ENCODE data around the gene PIK3R3.
"Not testable (repeated sequence)": the region's sequence is repeated elsewhere in the genome, so short reads cannot be mapped to it uniquely, and the experiment has no call there.

PIK3R3 gene

GRCh38 chr1:46112108-46112507 lies 20.3 kb downstream of the PIK3R3 start:
- H3K27ac ChIP-seq (ENCODE audit: insufficient read depth, low read length, poor library complexity, severe bottlenecking): no peak overlapping the region
- H3K27me3 ChIP-seq (replicated peaks; ENCODE audit: control insufficient read depth, insufficient read depth, low read length, poor library complexity, severe bottlenecking): no peaks in the 10 kb centered on the region
- no peak for DNase-seq
- no peak overlapping the region for H3K4me3 ChIP-seq (ENCODE audit: insufficient read depth, low read depth, low read length, poor library complexity, severe bottlenecking)
- H3K36me3 ChIP-seq (ENCODE audit: control insufficient read depth, insufficient read depth, low read length): no peaks in the 10 kb centered on the region
- no peaks in the 10 kb centered on the region for H3K4me1 ChIP-seq (ENCODE audit: control insufficient read depth, insufficient read depth, low read length, poor library complexity, severe bottlenecking)
- no peaks in the 10 kb centered on the region for H3K9me3 ChIP-seq (ENCODE audit: control insufficient read depth, low read length)

- Histone ChIP-seq H3K27ac (ENCODE audit: insufficient read depth, low read length, poor library complexity, severe bottlenecking) (no peak overlapping the region), H3K4me3 (ENCODE audit: insufficient read depth, low read depth, low read length, poor library complexity, severe bottlenecking) (no peak overlapping the region), H3K36me3 (ENCODE audit: control insufficient read depth, insufficient read depth, low read length) (no peaks in the 10 kb centered on the region), H3K4me1 (ENCODE audit: control insufficient read depth, insufficient read depth, low read length, poor library complexity, severe bottlenecking) (no peaks in the 10 kb centered on the region), H3K27me3 (replicated peaks; ENCODE audit: control insufficient read depth, insufficient read depth, low read length, poor library complexity, severe bottlenecking) (no peaks in the 10 kb centered on the region), H3K9me3 (ENCODE audit: control insufficient read depth, low read length) (no peaks in the 10 kb centered on the region)
- DNase-seq: no peak
These were observed 21.9 kb downstream of the PIK3R3 start for GRCh38 chr1:46110521-46110920.

DNA sequence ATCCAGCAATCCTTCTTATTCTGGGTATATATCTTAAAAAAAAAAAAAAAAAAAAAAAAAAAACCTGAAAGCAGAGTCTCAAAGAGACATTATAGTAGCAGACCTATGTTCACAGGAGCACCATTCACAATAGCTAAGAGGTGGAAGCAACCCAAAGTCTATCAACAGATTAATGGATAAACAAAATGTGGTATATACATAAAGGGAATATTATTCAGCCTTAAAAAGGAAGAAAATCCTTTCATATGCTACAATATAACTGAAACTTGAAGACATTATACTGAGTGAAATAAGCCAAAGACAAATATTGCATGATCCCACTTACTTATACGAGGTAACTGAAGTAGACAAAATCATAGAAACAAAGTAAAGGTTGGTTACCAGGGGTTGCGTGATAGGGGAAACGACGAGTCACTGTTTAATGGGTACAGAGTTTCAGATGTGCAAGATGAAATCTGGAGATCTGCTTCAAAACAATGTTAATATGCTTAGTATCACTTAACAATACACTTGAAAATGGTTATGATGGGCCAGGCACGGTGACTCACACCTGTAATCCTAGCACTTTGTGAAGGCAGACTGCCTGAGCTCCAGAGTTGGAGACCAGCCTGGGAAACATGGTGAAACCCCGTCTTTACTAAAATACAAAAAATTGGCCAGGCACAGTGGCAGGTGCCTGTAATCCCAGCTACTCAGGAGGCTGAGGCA lies 29.5 kb downstream of the PIK3R3 start:
- H3K27me3 ChIP-seq (replicated peaks; ENCODE audit: control insufficient read depth, insufficient read depth, low read length, poor library complexity, severe bottlenecking): no peaks in the 10 kb centered on the region
- DNase-seq: no peak
- H3K9me3 ChIP-seq (ENCODE audit: control insufficient read depth, low read length): no peaks in the 10 kb centered on the region
- no peaks in the 10 kb centered on the region for H3K36me3 ChIP-seq (ENCODE audit: control insufficient read depth, insufficient read depth, low read length)
- H3K4me3 ChIP-seq (ENCODE audit: insufficient read depth, low read depth, low read length, poor library complexity, severe bottlenecking): no peak overlapping the region
- no peak overlapping the region for H3K27ac ChIP-seq (ENCODE audit: insufficient read depth, low read length, poor library complexity, severe bottlenecking)
- H3K4me1 ChIP-seq (ENCODE audit: control insufficient read depth, insufficient read depth, low read length, poor library complexity, severe bottlenecking): no peaks in the 10 kb centered on the region

DNA sequence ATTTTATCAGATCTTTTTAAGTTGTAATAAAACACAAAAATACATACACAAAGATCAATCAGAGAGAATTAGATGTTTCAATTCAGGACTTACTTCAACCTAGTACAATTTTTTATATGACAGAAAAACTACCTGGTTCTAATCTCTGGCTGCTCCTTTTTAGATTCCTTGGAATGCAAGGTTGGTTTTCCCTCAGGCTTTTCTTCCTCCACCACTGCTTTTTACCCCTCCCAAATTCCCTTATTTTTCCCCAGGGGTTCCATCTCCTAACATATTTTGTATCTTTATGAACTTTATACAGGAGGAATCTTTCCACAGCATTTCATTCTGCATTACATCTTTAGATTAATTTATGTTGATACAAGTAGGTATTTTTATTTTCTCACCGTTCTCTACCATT lies 33.2 kb downstream of the PIK3R3 start:
- H3K27me3 ChIP-seq (replicated peaks; ENCODE audit: control insufficient read depth, insufficient read depth, low read length, poor library complexity, severe bottlenecking): no peaks in the 10 kb centered on the region
- DNase-seq: no peak
- no peak overlapping the region for H3K27ac ChIP-seq (ENCODE audit: insufficient read depth, low read length, poor library complexity, severe bottlenecking)
- no peaks in the 10 kb centered on the region for H3K4me1 ChIP-seq (ENCODE audit: control insufficient read depth, insufficient read depth, low read length, poor library complexity, severe bottlenecking)
- no peaks in the 10 kb centered on the region for H3K9me3 ChIP-seq (ENCODE audit: control insufficient read depth, low read length)
- H3K4me3 ChIP-seq (ENCODE audit: insufficient read depth, low read depth, low read length, poor library complexity, severe bottlenecking): no peak overlapping the region
- H3K36me3 ChIP-seq (ENCODE audit: control insufficient read depth, insufficient read depth, low read length): no peaks in the 10 kb centered on the region

DNA sequence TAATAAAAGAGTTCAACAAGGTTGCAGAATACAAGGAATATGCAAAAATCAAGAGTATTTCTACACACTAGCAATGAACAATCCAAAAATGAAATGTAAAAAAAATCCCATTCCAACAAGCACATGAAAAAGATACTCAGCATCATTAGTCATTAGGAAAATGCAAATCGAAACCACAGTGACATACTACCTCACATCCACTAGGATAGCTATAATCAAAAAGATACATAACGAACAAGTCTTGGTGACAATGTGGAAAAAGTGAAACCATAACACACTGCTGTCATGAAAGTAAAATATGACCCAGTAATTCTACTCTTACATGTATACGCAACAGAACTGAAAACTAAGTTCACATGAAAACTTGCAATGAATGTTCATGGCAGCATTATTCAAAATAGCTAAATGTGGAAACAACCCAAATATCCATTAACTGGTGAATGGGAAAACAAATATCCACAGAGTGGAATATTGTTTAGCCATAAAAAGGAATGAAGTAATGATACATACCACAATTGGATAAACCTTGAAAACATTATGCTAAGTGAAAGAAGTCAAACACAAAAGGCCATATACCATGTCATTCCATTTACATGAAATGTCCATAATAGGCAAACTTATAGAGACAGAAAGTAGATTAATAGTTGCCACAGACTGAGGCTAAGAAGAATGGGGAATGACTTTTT lies 34.3 kb downstream of the PIK3R3 start:
- no peak for DNase-seq
- Histone ChIP-seq H3K9me3 (ENCODE audit: control insufficient read depth, low read length) (no peaks in the 10 kb centered on the region), H3K27me3 (replicated peaks; ENCODE audit: control insufficient read depth, insufficient read depth, low read length, poor library complexity, severe bottlenecking) (no peaks in the 10 kb centered on the region), H3K4me3 (ENCODE audit: insufficient read depth, low read depth, low read length, poor library complexity, severe bottlenecking) (no peak overlapping the region), H3K4me1 (ENCODE audit: control insufficient read depth, insufficient read depth, low read length, poor library complexity, severe bottlenecking) (no peaks in the 10 kb centered on the region), H3K27ac (ENCODE audit: insufficient read depth, low read length, poor library complexity, severe bottlenecking) (no peak overlapping the region), H3K36me3 (ENCODE audit: control insufficient read depth, insufficient read depth, low read length) (no peaks in the 10 kb centered on the region)

GRCh38 chr1:46097149-46097472 lies 35.3 kb downstream of the PIK3R3 start:
- Histone ChIP-seq H3K36me3 (ENCODE audit: control insufficient read depth, insufficient read depth, low read length) (no peaks in the 10 kb centered on the region), H3K27me3 (replicated peaks; ENCODE audit: control insufficient read depth, insufficient read depth, low read length, poor library complexity, severe bottlenecking) (no peaks in the 10 kb centered on the region), H3K4me1 (ENCODE audit: control insufficient read depth, insufficient read depth, low read length, poor library complexity, severe bottlenecking) (no peaks in the 10 kb centered on the region), H3K4me3 (ENCODE audit: insufficient read depth, low read depth, low read length, poor library complexity, severe bottlenecking) (no peak overlapping the region), H3K9me3 (ENCODE audit: control insufficient read depth, low read length) (no peaks in the 10 kb centered on the region), H3K27ac (ENCODE audit: insufficient read depth, low read length, poor library complexity, severe bottlenecking) (no peak overlapping the region)
- no peak for DNase-seq

GRCh38 chr1:46096269-46097148 lies 35.9 kb downstream of the PIK3R3 start:
- Histone ChIP-seq H3K27me3 (replicated peaks; ENCODE audit: control insufficient read depth, insufficient read depth, low read length, poor library complexity, severe bottlenecking) (no peaks in the 10 kb centered on the region), H3K36me3 (ENCODE audit: control insufficient read depth, insufficient read depth, low read length) (no peaks in the 10 kb centered on the region), H3K4me1 (ENCODE audit: control insufficient read depth, insufficient read depth, low read length, poor library complexity, severe bottlenecking) (no peaks in the 10 kb centered on the region), H3K27ac (ENCODE audit: insufficient read depth, low read length, poor library complexity, severe bottlenecking) (no peak overlapping the region), H3K4me3 (ENCODE audit: insufficient read depth, low read depth, low read length, poor library complexity, severe bottlenecking) (no peak overlapping the region), H3K9me3 (ENCODE audit: control insufficient read depth, low read length) (no peaks in the 10 kb centered on the region)
- DNase-seq: no peak

GRCh38 chr1:46095110-46095509 lies 37.3 kb downstream of the PIK3R3 start:
- H3K4me3 ChIP-seq (ENCODE audit: insufficient read depth, low read depth, low read length, poor library complexity, severe bottlenecking); H3K4me1 ChIP-seq (ENCODE audit: control insufficient read depth, insufficient read depth, low read length, poor library complexity, severe bottlenecking); DNase-seq; H3K27me3 ChIP-seq (replicated peaks; ENCODE audit: control insufficient read depth, insufficient read depth, low read length, poor library complexity, severe bottlenecking); H3K27ac ChIP-seq (ENCODE audit: insufficient read depth, low read length, poor library complexity, severe bottlenecking); H3K9me3 ChIP-seq (ENCODE audit: control insufficient read depth, low read length); H3K36me3 ChIP-seq (ENCODE audit: control insufficient read depth, insufficient read depth, low read length): not testable (repeated sequence)

DNA sequence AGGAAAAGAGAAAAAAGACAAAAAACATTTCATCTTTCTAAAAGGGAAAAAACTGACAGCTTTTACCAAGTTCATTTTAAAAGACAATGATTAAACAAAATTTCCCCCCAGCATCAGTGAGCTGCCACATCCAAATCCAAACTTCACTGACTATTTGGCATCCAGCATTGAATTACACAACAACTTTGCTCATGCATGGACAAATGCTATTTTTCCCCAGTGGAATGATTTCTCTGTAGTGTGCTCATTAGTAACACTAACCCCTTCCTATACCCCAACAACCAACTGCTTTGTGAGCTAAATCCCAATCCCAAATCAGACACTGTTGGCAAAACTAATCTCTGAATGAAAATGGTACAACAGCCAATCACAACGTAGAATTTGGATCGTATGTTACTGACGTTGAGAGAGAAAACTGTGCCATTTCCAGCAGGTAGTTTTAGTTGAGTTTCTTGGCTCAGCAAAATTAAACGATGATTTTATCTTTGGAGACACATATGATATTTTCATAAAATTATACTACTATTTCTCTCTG lies 37.9 kb downstream of the PIK3R3 start:
- H3K4me3 ChIP-seq (ENCODE audit: insufficient read depth, low read depth, low read length, poor library complexity, severe bottlenecking): no peak overlapping the region
- no peaks in the 10 kb centered on the region for H3K36me3 ChIP-seq (ENCODE audit: control insufficient read depth, insufficient read depth, low read length)
- no peaks in the 10 kb centered on the region for H3K27me3 ChIP-seq (replicated peaks; ENCODE audit: control insufficient read depth, insufficient read depth, low read length, poor library complexity, severe bottlenecking)
- no peaks in the 10 kb centered on the region for H3K9me3 ChIP-seq (ENCODE audit: control insufficient read depth, low read length)
- H3K27ac ChIP-seq (ENCODE audit: insufficient read depth, low read length, poor library complexity, severe bottlenecking): no peak overlapping the region
- no peaks in the 10 kb centered on the region for H3K4me1 ChIP-seq (ENCODE audit: control insufficient read depth, insufficient read depth, low read length, poor library complexity, severe bottlenecking)
- no peak for DNase-seq

GRCh38 chr1:46093832-46094231 lies 38.6 kb downstream of the PIK3R3 start:
- not testable (repeated sequence) for H3K4me3 ChIP-seq (ENCODE audit: insufficient read depth, low read depth, low read length, poor library complexity, severe bottlenecking); H3K27ac ChIP-seq (ENCODE audit: insufficient read depth, low read length, poor library complexity, severe bottlenecking); H3K27me3 ChIP-seq (replicated peaks; ENCODE audit: control insufficient read depth, insufficient read depth, low read length, poor library complexity, severe bottlenecking); H3K4me1 ChIP-seq (ENCODE audit: control insufficient read depth, insufficient read depth, low read length, poor library complexity, severe bottlenecking); DNase-seq; H3K9me3 ChIP-seq (ENCODE audit: control insufficient read depth, low read length); H3K36me3 ChIP-seq (ENCODE audit: control insufficient read depth, insufficient read depth, low read length)

Measured in effector memory CD4-positive, alpha-beta T cell (primary cell).